SJSA1 (cell line): ENCODE measurements around the gene SCNN1A. TPM values are rescaled to one million over a fixed set of nuclear protein-coding genes. Genes with fewer than 3 reads are reported as not detected.

ENCODE experiments used
- DNase-seq, 2 experiments: peaks; one replicate each; pipeline ENCODE4 v3.0.0-alpha.2; 2015 to 2020; ENCODE audit warnings: low spot score in 2 of 2, low read depth in 1 of 2
- H3K27ac ChIP-seq: fragments of 250-450 bp; sonication (Bioruptor Pico); 2 replicates; pipeline ENCODE4 v1.5.1; 2020; ENCODE audit warnings: mild to moderate bottlenecking, moderate library complexity
- H3K27me3 ChIP-seq: fragments of 250-450 bp; sonication (Bioruptor Pico); replicated peaks from 2 replicates; pipeline ENCODE4 v1.5.1; 2020; ENCODE audit warnings: mild to moderate bottlenecking, moderate library complexity
- H3K36me3 ChIP-seq: fragments of 250-450 bp; sonication (Bioruptor Pico); 2 replicates; pipeline ENCODE4 v1.5.1; 2020; ENCODE audit warnings: mild to moderate bottlenecking
- H3K4me1 ChIP-seq: fragments of 250-450 bp; sonication (Bioruptor Pico); replicated peaks from 2 replicates; pipeline ENCODE4 v1.6.1; 2021; ENCODE audit warnings: mild to moderate bottlenecking
- H3K4me3 ChIP-seq: fragments of 250-450 bp; sonication (Bioruptor Pico); 2 replicates; pipeline ENCODE4 v1.5.1; 2020; ENCODE audit warnings: mild to moderate bottlenecking
- H3K9me3 ChIP-seq: fragments of 250-450 bp; sonication (Bioruptor Pico); replicated peaks from 2 replicates; pipeline ENCODE4 v1.5.1; 2020; ENCODE audit warnings: mild to moderate bottlenecking
- total RNA-seq: library from RNA; depleted of rRNA; stranded (reverse); fragments of >200 nt; shearing (Covaris generic); gene quantifications from 2 replicates; pipeline ENCODE4 v1.2.3, GENCODE V29; 2014; rRNA removed

The SCNN1A gene
- total RNA-seq, 1 experiment from 2014 or later, result 0.18 TPM

DNA sequence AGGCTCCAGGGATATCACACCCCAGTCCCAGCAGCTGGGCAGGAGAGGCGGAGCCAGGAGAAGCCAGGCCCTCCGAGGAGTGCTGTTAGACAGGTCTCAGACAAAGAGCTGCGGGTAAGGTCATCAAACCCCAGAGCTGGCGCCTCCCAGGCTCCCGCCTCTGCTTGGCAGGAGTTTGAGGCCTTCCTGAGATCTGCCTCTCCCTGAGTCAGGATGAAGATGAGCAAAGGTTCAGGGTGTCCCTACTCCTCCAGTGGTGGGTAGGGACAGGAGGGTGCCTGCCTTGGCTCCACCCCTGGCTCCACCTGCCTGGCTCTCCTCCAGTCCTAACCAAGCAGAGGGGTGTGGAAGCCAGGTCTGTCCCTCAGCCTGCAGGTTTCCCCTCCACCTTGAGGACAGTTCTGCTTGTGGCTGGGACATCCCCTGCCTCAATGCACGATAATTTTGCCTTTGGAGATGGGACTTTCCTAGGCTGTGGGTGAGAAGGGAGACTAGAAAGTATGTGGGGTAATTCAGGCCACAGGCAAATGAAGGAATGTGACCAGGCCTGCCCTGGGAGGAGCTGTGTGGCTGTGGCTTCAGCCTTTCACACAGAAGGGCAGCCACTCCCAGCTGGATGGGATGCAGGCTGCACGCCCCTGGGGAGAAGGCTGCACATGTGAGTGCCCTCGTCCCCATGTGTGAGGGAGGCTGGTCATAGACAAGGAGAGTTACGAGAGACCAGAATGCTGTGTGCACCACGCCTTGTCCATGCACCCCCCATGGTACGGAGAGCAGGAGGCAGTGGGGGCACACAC is 62.6 kb downstream of the SCNN1A start:
- Histone ChIP-seq H3K27ac (no peak overlapping the region), H3K4me1 (peaks cover 7% of the 10 kb centered on the region), H3K36me3 (no peaks in the 10 kb centered on the region), H3K4me3 (no peak overlapping the region), H3K9me3 (no peaks in the 10 kb centered on the region), H3K27me3 (no peaks in the 10 kb centered on the region; the same call in 1 of the 2 replicates)
- no peak for DNase-seq

DNA sequence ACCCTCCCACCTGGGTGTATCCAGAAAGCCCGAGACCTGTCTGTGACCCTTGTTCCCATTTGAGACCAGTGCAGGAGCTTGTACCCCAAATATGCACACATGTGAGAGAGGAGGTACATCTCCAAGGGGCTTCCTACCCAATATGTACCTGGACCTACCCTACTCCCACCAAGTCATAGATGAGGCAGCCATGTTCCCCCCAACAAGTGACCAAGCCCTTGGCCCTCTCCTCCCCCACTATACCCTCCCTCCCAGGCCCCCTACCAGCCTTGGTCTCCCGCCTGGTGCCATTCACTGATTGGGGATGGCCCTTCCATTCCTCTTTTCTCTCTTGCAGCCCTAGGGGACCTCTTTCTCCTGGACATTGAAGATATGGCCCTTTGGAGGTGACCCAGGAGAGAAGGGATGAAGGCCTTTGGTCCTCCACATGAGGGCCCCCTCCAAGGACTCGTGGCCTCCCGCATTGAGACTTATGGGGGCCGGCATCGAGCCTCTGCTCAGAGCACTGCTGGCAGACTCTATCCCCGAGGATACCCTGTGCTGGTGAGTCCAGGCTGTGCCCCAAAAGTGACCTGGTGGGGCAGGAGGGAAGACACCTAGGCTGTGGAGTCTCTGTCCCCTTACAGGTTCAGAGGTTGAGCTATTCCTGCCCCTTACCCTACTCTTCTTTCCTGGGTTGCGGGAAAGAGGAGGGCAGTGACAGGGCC is 63.4 kb downstream of the SCNN1A start:
- Histone ChIP-seq H3K4me1 (peaks cover 7% of the 10 kb centered on the region), H3K27ac (no peak overlapping the region), H3K9me3 (no peaks in the 10 kb centered on the region), H3K4me3 (no peak overlapping the region), H3K36me3 (no peaks in the 10 kb centered on the region), H3K27me3 (no peaks in the 10 kb centered on the region; the same call in 1 of the 2 replicates)
- no peak for DNase-seq

- no peaks in the 10 kb centered on the region for H3K9me3 ChIP-seq
- DNase-seq, result no peak
- no peak overlapping the region for H3K4me3 ChIP-seq
- no peaks in the 10 kb centered on the region; the same call in 1 of the 2 replicates for H3K27me3 ChIP-seq
- H3K27ac ChIP-seq, result no peak overlapping the region
- H3K4me1 ChIP-seq, result peaks cover 7% of the 10 kb centered on the region
- H3K36me3 ChIP-seq, result no peaks in the 10 kb centered on the region
These were observed 64.4 kb downstream of the SCNN1A start for GRCh38 chr12:6310771-6311610.

DNA sequence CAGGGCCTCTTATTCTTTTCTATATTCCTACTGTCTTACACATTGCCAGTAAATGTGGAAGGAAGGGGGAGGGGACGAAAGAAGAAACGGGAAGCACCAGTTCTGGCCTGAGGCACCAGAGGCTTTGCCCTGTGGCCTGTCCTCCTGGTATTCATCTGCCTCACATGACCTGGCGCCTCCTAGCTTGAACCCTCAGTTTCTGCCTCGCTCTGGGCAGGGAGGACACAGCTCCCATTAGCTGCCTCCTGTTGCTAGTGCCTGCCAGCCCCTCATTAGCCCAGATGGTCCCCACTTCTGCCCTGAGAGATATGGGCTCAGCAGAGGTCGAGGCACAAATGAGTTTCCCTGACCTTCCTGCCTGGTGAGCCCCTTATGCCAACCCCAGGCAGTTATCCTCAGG is 67.8 kb downstream of the SCNN1A start:
- Histone ChIP-seq H3K27ac (no peak overlapping the region), H3K9me3 (no peaks in the 10 kb centered on the region), H3K36me3 (no peaks in the 10 kb centered on the region), H3K4me3 (no peak overlapping the region), H3K27me3 (no peaks in the 10 kb centered on the region; the same call in 1 of the 2 replicates), H3K4me1 (peaks cover under 1% of the 10 kb centered on the region; the same call in 1 of the 2 replicates)
- DNase-seq, result no peak

DNA sequence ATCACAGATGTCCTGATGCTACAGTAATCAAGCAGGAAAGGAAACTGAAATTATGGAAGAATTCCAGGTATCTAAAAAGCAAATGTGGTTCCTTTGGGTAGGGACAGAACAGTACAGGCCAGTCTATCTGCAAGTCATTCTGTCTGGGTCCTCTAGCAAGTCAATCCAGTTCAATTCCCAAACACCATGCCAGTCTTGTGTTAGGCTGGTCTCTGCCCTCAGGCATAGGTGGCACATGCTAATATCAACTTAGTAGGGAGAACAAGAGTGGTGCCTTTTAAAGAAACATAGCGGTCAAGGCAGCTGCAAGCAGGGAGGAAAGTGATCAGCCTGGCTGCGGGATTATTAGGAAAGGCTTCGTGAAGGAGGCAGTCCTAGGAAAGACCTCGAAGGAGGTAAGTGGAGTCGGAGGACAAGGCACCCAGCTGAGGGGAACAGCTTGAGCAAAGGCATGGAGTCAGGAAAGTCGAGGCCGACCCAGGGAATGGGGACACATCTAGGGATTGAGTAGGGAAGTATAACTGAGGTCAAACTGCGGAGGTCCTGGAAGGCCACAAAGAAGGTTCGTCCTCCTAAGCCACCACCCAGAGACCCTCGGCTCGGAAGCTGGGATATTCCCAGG is 68.7 kb downstream of the SCNN1A start:
- H3K36me3 ChIP-seq, result no peaks in the 10 kb centered on the region
- H3K4me1 ChIP-seq, result no peaks in the 10 kb centered on the region
- H3K9me3 ChIP-seq, result no peaks in the 10 kb centered on the region
- no peaks in the 10 kb centered on the region; the same call in 1 of the 2 replicates for H3K27me3 ChIP-seq
- H3K27ac ChIP-seq, result no peak overlapping the region
- H3K4me3 ChIP-seq, result no peak overlapping the region
- no peak for DNase-seq

DNA sequence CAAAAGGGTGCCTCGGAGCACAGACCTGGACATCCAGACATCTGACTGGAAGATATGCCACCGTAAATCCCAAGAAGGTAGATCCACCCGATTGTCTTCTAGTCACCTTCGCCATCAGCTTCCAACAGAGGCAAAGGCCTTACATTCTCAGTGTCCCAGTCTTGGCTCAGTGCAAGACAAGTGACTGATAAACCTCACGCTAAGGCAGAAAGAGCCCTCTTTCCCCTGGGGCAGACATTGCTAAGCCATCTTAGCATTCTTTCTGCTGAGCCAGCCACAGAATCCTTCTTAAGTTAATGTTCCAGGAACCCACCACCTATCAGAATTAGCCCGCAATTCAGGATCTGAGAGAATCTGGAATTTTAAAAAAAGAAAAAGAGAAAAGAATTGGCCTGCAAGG is 69.2 kb downstream of the SCNN1A start:
- H3K27me3 ChIP-seq, result no peaks in the 10 kb centered on the region; the same call in 1 of the 2 replicates
- DNase-seq, result no peak
- H3K27ac ChIP-seq, result no peak overlapping the region
- H3K4me3 ChIP-seq, result no peak overlapping the region
- no peaks in the 10 kb centered on the region for H3K9me3 ChIP-seq
- no peaks in the 10 kb centered on the region for H3K4me1 ChIP-seq
- no peaks in the 10 kb centered on the region for H3K36me3 ChIP-seq

DNA sequence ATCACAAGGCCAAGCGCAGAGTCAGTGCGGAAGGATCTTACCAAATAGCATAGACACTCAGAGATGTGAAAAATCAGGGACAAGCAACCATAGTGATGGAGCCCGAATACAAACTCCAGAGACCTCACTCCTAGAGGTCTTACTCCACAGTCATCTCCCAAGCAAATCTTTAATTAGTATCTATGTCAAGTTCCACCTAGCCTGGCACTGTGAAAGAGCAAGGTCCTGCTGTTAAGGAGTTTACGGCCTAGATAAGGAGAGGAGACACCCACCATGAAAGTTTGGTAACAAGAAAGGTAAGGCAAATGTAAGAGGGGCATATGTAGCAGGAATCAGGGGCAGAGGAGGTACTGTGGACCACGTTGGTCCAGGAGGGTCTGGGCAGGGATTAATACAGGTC is 72.3 kb downstream of the SCNN1A start:
- DNase-seq, result no peak
- H3K27ac ChIP-seq, result no peak overlapping the region
- no peaks in the 10 kb centered on the region for H3K27me3 ChIP-seq
- H3K9me3 ChIP-seq, result no peaks in the 10 kb centered on the region
- no peak overlapping the region for H3K4me3 ChIP-seq
- H3K4me1 ChIP-seq, result no peaks in the 10 kb centered on the region
- H3K36me3 ChIP-seq, result no peaks in the 10 kb centered on the region

- DNase-seq, result no peak
- H3K4me3 ChIP-seq, result no peak overlapping the region
- H3K36me3 ChIP-seq, result no peaks in the 10 kb centered on the region
- H3K27ac ChIP-seq, result no peak overlapping the region
- H3K4me1 ChIP-seq, result no peaks in the 10 kb centered on the region
- H3K27me3 ChIP-seq, result no peaks in the 10 kb centered on the region
- no peaks in the 10 kb centered on the region for H3K9me3 ChIP-seq
These were observed 72.7 kb downstream of the SCNN1A start for GRCh38 chr12:6302621-6303020.

DNA sequence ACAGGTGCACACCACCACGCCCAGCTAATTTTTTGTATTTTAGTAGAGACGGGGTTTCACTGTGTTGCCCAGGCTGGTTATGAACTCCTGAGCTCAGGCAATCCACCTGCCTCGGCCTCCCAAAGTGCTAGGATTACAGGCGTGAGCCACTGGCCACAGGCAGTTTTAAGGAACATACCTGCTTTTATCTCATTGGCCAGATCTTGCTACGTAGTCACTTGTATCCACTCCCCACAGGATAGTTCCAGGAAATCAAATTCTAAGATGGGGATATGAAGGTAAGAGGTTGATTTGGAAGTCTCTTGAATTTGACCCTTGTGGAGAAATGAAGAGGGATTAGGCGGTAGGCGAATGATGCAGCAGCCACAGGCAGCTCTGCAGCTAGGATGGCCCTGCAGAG is 73.6 kb downstream of the SCNN1A start:
- DNase-seq, result no peak
- no peaks in the 10 kb centered on the region for H3K27me3 ChIP-seq
- H3K36me3 ChIP-seq, result no peaks in the 10 kb centered on the region
- H3K9me3 ChIP-seq, result no peaks in the 10 kb centered on the region
- no peak overlapping the region for H3K27ac ChIP-seq
- no peaks in the 10 kb centered on the region; the same call in 1 of the 2 replicates for H3K4me1 ChIP-seq
- H3K4me3 ChIP-seq, result no peak overlapping the region

DNA sequence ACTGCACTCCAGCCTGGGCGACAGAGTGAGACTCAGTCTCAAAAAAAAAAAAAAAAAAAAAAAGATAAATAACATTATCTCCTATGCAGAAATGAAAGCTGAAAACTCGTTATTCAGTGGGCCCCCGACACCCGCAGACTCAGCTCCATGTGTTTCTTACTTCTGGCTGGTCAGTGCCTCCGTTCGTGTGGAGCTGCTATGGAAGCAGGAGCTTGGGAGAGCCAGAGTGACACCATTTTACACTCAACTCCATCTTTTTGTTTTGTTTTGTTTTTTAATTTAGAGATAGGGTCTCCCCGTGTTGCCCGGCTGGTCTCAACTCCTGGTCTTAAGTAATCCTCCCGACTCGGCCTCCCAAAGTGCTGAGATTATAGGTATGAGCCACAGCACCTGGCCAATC is 78.2 kb downstream of the SCNN1A start:
- H3K4me1 ChIP-seq, result peaks cover 22% of the 10 kb centered on the region
- no peak for DNase-seq

More for the DNA sequence above, 78.2 kb downstream of the SCNN1A start:
- Histone ChIP-seq H3K27me3 (no peaks in the 10 kb centered on the region), H3K9me3 (no peaks in the 10 kb centered on the region), H3K36me3 (no peaks in the 10 kb centered on the region), H3K4me3 (no peak overlapping the region), H3K27ac (no peak overlapping the region)

Other genes starting within 250 kb of the SCNN1A start
- gene CD9, start 175.2 kb downstream of the SCNN1A start, total RNA-seq, result 279 and 304 TPM in 2 replicates
- 0.08 TPM in 1 of 2 replicates, not detected in the other for gene PLEKHG6, start 64.9 kb downstream of the SCNN1A start, total RNA-seq
- gene TNFRSF1A, start 33.5 kb downstream of the SCNN1A start, total RNA-seq, result 109 and 132 TPM in 2 replicates
- 102 and 106 TPM in 2 replicates for gene LTBR, start 8.6 kb upstream of the SCNN1A start, total RNA-seq
- gene CD27, start 69.4 kb upstream of the SCNN1A start, total RNA-seq, result not detected in 2 replicates
- gene TAPBPL, start 76.5 kb upstream of the SCNN1A start, total RNA-seq, result 1.1 and 5.4 TPM in 2 replicates
- gene VAMP1, start 95.1 kb upstream of the SCNN1A start, total RNA-seq, result 2.4 and 6.4 TPM in 2 replicates
- 213 and 264 TPM in 2 replicates for gene MRPL51, start 117.7 kb upstream of the SCNN1A start, total RNA-seq
- gene NCAPD2, start 118.5 kb upstream of the SCNN1A start, total RNA-seq, result 84.0 and 131 TPM in 2 replicates
- gene GAPDH, start 159.0 kb upstream of the SCNN1A start, total RNA-seq, result 5,440 and 7,155 TPM in 2 replicates
- 12.1 and 14.9 TPM in 2 replicates for gene IFFO1, start 180.5 kb upstream of the SCNN1A start, total RNA-seq
- 48.3 and 76.6 TPM in 2 replicates for gene NOP2, start 192.7 kb upstream of the SCNN1A start, total RNA-seq
- gene CHD4, start 231.8 kb upstream of the SCNN1A start, total RNA-seq, result 178 and 180 TPM in 2 replicates